HG03175 (cell line): ENCODE data around the gene ELP1.
"Not testable (repeated sequence)": the region's sequence is repeated elsewhere in the genome, so short reads cannot be mapped to it uniquely, and the experiment has no call there.

Source experiments
- ATAC-seq: cut with Tn5 transposase; IDR thresholded peaks from one replicate; pipeline ENCODE4 v1.9.1; 2021; ENCODE audit warnings: mild to moderate bottlenecking, moderate library complexity; ENCODE audit not compliant: unreplicated experiment

The ELP1 gene

GRCh38 chr9:108854641-108855528, 79.0 kb downstream of the ELP1 start:
- no peak for ATAC-seq

DNA sequence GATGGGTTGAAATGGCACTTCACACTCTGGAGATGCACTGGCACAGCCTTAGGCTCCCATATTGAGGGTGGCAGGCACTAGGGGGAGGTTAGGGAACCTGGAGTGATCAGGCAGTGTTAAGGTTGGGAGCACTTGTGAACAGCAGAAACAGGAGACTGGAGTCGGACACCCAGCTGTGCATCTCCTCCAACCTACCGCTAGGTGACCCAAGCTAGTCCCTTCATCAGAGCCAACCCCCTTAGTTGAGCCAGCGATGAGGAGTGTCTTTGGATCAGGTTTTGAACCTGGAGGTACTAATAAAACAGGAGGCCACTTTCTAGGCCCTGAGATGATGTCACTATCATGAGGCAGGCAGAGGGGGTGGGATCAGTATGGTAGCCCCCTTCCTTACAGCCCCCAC, 79.8 kb downstream of the ELP1 start:
- no peak for ATAC-seq

DNA sequence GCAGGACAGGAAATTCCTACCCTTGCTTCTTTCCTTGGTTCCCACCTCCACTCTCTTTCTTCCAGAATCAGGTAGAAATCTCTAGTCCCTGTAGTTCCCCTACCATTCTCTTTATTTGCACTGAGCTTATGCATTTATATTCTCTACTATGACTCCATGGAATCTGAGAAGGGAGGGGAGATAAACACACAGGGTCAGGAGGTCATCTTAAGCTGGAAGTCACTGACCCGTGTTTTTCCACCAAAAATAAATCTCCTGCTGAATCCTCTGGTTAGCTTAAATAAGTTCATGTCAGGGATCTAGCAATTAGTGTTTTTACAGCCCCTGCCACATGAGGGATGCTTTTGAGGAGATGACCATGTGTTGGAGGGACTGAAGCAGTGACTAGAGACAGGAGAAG, 81.8 kb downstream of the ELP1 start:
- no peak for ATAC-seq

- no peak for ATAC-seq
Observed at GRCh38 chr9:108851138-108851537, 82.8 kb downstream of the ELP1 start.

DNA sequence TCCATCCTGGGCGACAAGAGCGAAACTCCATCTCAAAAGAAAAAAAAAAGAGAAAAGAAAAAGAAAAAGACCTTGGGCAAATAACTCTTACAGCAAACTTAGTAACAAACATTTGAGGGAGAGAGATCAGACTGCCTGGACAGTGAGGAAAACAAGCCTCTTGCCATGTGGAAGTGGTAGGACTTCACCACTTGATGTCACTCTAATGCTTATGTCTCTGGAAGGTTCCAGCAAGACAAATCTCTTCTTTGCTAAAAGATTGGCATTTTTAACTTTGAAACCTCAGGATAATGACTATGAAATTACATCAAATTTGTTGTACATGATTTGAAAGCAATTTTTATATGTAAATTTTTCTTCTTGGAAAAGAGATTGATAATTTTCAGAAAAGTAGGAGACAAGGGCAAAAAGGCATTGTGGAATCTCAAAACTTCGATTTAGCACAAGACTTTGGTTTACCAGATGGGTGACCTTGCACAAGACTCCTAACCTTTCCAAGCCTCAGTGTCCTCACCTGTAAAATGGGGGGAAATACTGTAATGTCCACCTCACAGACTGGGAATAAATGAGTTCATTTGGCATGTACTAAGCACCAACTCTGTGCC, 83.5 kb downstream of the ELP1 start:
- no peak for ATAC-seq

GRCh38 chr9:108848296-108848695, 85.6 kb downstream of the ELP1 start:
- not testable (repeated sequence) for ATAC-seq

GRCh38 chr9:108845947-108846346, 88.0 kb downstream of the ELP1 start:
- ATAC-seq, result no peak

- no peak for ATAC-seq
Observed at GRCh38 chr9:108845507-108845906, 88.4 kb downstream of the ELP1 start.

DNA sequence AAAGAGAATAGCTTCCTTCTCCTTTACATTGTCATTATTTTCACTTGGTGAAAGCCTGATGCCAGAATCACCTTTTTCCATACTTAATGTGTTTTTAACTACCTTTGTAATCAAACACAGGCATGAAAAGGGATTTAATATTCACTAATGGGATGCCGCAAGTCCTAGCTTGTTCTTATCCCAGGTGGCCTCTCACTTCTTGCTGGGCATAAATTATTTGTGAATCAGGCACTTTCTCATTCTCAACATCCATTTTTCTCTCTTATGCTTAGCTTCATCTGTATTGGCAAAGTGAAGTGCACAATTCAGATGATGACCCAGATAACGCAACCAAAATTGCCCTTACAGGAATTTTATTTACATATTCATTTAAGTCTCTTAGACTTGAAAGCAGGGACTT, 89.1 kb downstream of the ELP1 start:
- ATAC-seq, result no peak

- no peak for ATAC-seq
Observed at GRCh38 chr9:108844391-108844790, 89.5 kb downstream of the ELP1 start.

- no peak for ATAC-seq
Observed at GRCh38 chr9:108842610-108843295, 91.2 kb downstream of the ELP1 start.

GRCh38 chr9:108839561-108839960, 94.4 kb downstream of the ELP1 start:
- ATAC-seq, result not testable (repeated sequence)

DNA sequence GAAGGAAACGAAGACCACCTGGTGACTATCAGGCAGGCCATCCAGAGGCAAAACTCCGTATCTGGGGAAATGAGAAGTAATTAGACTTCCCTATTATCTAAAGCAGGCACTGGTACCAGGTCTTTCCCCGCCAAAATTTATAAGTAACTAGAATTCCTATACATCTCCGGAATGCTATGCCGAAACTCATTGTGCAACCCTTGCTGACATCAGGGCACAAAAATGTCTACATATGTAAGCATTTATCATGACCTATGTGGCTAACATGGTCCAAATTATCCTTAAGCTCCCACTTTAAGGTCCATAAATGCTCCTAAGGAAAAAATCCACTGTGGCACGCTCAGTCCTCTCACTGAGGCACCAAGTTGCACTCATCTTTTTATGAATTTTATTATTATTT, 95.9 kb downstream of the ELP1 start:
- no peak for ATAC-seq

- no peak for ATAC-seq
Observed at GRCh38 chr9:108837530-108837929, 96.4 kb downstream of the ELP1 start.

DNA sequence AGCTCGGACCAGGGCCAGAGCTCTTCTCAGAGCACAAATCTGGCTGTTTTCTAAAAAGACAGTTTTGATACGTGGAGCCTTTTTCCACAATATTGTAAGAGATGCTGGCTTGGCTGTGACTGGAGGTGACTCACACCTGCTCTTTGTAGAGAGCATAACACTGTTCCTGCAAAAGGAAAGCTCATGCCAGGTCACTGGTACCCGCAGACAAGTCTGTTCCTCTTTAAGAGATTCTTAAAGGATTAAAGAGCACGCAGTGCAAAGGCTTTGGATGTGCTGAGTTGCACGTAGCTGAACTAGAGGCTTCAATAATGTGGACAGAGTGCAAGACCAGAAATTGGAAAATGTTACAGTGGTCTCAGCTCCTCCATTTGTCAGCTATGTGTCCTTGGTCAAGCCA, 97.1 kb downstream of the ELP1 start:
- no peak for ATAC-seq

DNA sequence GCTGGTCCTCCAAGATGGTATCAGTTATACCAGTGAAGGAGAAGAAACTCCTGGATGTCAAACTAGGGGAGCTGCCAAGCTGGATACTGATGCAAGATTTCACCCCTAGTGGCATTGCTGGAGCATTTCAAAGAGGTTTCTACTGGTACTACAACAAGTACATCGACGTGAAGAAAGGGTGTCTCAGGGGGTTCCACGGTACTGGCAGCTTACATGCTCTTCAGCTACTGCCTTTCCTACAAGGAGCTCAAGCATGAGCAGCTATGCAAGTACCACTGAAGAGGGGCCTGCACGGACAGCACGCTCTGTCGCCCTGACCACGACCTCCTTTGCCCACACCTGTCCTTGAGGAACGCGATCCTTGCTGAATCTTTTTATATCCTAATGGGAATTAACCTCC, 97.6 kb downstream of the ELP1 start:
- no peak for ATAC-seq

GRCh38 chr9:108835831-108836230, 98.1 kb downstream of the ELP1 start:
- no peak for ATAC-seq

GRCh38 chr9:108834959-108835665, 98.8 kb downstream of the ELP1 start:
- no peak for ATAC-seq

- no peak for ATAC-seq
Observed at GRCh38 chr9:108832179-108832500, 101.8 kb downstream of the ELP1 start.

- no peak for ATAC-seq
Observed at GRCh38 chr9:108831496-108832178, 102.3 kb downstream of the ELP1 start.

GRCh38 chr9:108830272-108830671, 103.7 kb downstream of the ELP1 start:
- ATAC-seq, result no peak
